ENCODE results near the gene BUB1B.
A peak's percentile ranks its signal among the peaks of the same experiment; 100 is the strongest.
"Not testable (repeated sequence)": the region's sequence is repeated elsewhere in the genome, so short reads cannot be mapped to it uniquely, and the experiment has no call there.

BUB1B gene

DNA sequence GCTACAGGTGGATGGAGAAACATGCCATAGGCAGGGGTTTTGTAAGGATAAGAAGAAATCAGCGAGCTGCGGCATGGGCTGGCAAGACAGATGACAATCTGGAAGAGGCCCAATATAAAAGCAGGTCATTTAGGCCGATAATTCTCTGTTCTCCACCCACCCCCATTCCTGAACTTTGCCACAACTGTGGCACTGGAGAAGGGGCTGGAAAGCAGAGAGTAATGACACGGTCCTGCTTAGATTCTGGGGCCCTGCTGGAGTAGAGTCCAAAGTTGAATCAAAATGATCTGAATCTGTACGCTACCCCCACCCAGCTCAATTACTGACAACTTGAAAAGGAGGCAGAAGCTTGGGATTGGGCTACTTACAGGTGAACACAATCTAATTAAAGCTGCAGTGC lies 18.4 kb upstream of the BUB1B start:
- Mint-ChIP-seq H3K27me3 (no peaks in the 10 kb centered on the region), H3K4me3 (no peak overlapping the region), H3K27ac (ENCODE audit: low read depth) (no peak overlapping the region), H3K4me1 (no peaks in the 10 kb centered on the region), H3K9me3 (no peaks in the 10 kb centered on the region), H3K36me3 (ENCODE audit: insufficient read depth) (peaks cover 2% of the 10 kb centered on the region)
- DNase-seq (ENCODE audit: low spot score in 2 of 2) (no peak), ATAC-seq (replicated peaks; ENCODE audit: extremely low read depth, poor library complexity, severe bottlenecking) (no peak)

DNA sequence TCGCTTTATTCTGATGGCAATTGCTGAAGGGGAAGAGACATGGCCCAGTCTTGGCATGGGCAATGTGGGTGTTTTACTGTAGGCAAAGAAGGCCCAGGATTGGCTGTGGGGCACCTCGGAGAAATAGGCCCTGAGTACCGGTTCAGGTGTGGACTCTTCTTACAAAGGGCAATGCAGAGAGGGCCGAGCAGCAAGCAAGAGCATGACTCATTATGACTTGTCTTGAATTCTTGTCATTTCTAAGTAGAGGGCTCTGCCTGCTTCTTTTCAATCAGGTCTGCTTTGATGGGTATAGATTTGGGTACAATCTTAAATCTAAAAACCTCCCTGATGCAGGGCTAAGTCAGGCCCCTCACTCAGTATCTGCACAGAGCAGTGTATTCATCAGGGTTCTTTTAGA lies 14.8 kb upstream of the BUB1B start:
- no peak for ATAC-seq (replicated peaks; ENCODE audit: extremely low read depth, poor library complexity, severe bottlenecking)
- Mint-ChIP-seq H3K4me3 (no peak overlapping the region), H3K27me3 (no peaks in the 10 kb centered on the region), H3K36me3 (ENCODE audit: insufficient read depth) (peaks cover 2% of the 10 kb centered on the region), H3K4me1 (no peaks in the 10 kb centered on the region), H3K27ac (ENCODE audit: low read depth) (no peak overlapping the region), H3K9me3 (no peaks in the 10 kb centered on the region)
- DNase-seq (ENCODE audit: low spot score in 2 of 2) = no peak

DNA sequence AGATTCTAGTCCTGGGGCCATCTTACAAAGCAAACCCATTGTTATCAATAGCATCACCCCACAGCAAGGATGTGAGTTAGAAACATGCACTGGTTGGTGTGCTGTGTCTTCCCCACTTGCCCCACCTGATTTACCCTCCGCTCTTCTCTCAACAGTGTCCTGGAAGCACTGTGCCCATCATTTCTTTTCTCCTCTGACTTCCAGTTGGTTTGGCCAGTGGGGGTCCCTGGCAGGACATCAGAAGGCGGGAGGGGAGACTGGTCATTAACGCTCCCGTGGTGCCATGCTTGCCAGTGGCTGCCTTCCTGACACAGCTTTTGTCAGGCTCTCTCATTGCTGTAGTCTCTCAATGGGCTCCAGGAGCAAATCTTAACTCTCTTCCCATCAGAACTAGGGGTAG lies 11.5 kb upstream of the BUB1B start:
- no peak for ATAC-seq (replicated peaks; ENCODE audit: extremely low read depth, poor library complexity, severe bottlenecking)
- Mint-ChIP-seq H3K36me3 (ENCODE audit: insufficient read depth) (no peaks in the 10 kb centered on the region), H3K4me3 (no peak overlapping the region), H3K9me3 (no peaks in the 10 kb centered on the region), H3K27ac (ENCODE audit: low read depth) (no peak overlapping the region), H3K4me1 (no peaks in the 10 kb centered on the region), H3K27me3 (no peaks in the 10 kb centered on the region)
- no peak for DNase-seq (ENCODE audit: low spot score in 2 of 2)

DNA sequence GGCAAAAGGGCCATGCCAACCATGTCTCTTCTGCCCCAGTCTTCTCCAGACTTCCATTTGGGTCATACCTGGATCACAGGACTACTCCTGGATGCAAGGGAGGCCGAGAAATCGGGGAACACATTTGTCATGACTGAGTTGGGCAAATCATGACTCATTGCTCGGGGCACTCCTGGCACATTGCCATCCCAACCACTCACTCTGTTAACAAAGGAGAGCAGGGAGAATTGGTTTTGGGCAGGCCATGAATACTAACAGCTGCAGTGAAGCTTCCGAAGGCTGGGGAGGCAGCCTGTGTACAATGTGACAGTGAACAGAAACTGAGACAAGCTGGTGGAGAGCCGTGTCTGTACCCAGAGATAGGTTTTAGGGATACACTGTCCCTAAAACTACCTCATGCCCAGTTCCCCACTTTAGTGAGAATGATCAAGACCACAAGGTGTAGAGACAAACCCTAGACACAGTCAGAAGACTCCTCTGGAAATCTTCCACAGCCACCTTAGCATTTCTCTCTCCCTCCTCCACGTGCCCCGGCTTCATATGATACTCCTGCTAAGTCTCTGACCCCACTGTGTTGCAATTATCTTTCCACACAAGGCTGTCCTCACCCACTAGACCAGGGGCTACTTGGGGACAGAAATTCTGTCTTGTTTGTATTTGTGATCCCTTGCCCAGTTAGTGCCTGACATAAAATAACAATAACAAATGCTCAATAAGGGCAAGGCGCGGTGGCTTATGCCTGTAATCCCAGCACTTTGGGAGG lies 10.5 kb upstream of the BUB1B start:
- Mint-ChIP-seq H3K4me1 (no peaks in the 10 kb centered on the region), H3K27ac (ENCODE audit: low read depth) (no peak overlapping the region), H3K9me3 (no peaks in the 10 kb centered on the region), H3K27me3 (no peaks in the 10 kb centered on the region), H3K36me3 (ENCODE audit: insufficient read depth) (no peaks in the 10 kb centered on the region), H3K4me3 (no peak overlapping the region)
- DNase-seq (ENCODE audit: low spot score in 2 of 2) (peak in 1 of 2 donors; percentile 2), ATAC-seq (replicated peaks; ENCODE audit: extremely low read depth, poor library complexity, severe bottlenecking) (no peak)

DNA sequence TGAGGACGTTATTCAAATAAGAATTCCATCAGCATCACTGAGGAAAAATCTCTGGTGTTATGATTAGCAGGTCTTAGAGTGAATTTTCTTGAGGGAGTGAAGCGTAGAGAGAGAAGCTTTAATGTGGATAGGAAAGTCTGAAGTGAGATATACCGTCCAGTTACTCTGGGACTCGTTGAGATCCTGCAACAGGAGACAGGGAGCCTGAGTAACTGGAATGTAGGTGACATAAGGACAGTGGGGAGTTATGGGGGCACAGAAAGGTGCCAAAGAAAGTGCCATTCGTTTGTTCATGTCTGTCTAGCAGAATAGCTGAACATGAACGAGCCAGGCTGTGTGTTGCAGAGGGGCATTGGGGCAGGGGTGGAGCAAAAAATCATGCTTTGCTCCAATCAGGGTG lies 9.4 kb upstream of the BUB1B start:
- no peak overlapping the region for H3K27ac Mint-ChIP-seq (ENCODE audit: low read depth)
- ATAC-seq (replicated peaks; ENCODE audit: extremely low read depth, poor library complexity, severe bottlenecking) = no peak
- H3K4me3 Mint-ChIP-seq = no peak overlapping the region
- H3K9me3 Mint-ChIP-seq = no peaks in the 10 kb centered on the region
- no peaks in the 10 kb centered on the region for H3K36me3 Mint-ChIP-seq (ENCODE audit: insufficient read depth)
- no peaks in the 10 kb centered on the region for H3K27me3 Mint-ChIP-seq
- no peaks in the 10 kb centered on the region for H3K4me1 Mint-ChIP-seq
- no peak for DNase-seq (ENCODE audit: low spot score in 2 of 2)

DNA sequence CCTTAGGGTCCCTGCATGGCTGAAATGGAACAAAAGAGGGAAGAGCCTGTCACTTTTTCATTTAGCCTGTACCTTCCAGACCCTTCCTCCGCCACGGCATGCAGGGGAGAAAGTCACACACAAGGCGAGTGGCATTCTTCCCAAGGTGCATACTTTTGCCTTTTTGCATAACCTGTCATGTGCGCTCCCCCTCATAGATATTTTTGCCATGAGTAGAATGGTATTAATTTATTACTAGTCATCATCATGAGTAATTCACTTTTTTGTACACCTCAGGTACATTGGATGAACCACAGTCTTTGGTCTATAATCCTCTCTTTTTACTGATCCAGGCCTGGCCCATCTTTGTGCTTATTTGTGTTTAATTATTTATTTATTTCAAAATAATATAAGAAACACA lies 8.9 kb upstream of the BUB1B start:
- no peaks in the 10 kb centered on the region for H3K4me1 Mint-ChIP-seq
- no peaks in the 10 kb centered on the region for H3K36me3 Mint-ChIP-seq (ENCODE audit: insufficient read depth)
- DNase-seq (ENCODE audit: low spot score in 2 of 2) (no peak), ATAC-seq (replicated peaks; ENCODE audit: extremely low read depth, poor library complexity, severe bottlenecking) (no peak)
- H3K27ac Mint-ChIP-seq (ENCODE audit: low read depth) = no peak overlapping the region
- H3K9me3 Mint-ChIP-seq = no peaks in the 10 kb centered on the region
- no peak overlapping the region for H3K4me3 Mint-ChIP-seq
- H3K27me3 Mint-ChIP-seq = no peaks in the 10 kb centered on the region

DNA sequence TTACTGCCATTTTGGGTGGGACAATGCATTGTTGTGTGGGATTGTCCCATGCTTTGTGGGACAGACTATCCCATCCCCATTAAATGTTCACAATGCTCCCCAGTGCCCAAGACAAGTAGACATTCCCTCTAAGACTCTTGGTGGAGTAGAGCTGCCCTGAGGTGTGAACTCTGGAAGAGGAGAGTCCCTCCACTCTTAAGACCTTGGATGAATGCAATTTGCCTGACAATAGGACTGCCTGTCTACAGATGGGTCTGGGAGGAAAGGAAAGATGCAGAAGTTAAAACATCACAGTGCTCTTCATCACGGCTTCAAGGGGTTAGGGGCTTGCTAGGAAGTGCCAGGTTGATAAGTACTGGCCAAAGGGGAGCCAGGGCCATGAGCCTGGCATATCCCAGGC lies 6.0 kb upstream of the BUB1B start:
- H3K9me3 Mint-ChIP-seq; H3K27ac Mint-ChIP-seq (ENCODE audit: low read depth); DNase-seq (ENCODE audit: low spot score in 2 of 2); ATAC-seq (replicated peaks; ENCODE audit: extremely low read depth, poor library complexity, severe bottlenecking); H3K4me1 Mint-ChIP-seq; H3K4me3 Mint-ChIP-seq; H3K27me3 Mint-ChIP-seq; H3K36me3 Mint-ChIP-seq (ENCODE audit: insufficient read depth): not testable (repeated sequence)

DNA sequence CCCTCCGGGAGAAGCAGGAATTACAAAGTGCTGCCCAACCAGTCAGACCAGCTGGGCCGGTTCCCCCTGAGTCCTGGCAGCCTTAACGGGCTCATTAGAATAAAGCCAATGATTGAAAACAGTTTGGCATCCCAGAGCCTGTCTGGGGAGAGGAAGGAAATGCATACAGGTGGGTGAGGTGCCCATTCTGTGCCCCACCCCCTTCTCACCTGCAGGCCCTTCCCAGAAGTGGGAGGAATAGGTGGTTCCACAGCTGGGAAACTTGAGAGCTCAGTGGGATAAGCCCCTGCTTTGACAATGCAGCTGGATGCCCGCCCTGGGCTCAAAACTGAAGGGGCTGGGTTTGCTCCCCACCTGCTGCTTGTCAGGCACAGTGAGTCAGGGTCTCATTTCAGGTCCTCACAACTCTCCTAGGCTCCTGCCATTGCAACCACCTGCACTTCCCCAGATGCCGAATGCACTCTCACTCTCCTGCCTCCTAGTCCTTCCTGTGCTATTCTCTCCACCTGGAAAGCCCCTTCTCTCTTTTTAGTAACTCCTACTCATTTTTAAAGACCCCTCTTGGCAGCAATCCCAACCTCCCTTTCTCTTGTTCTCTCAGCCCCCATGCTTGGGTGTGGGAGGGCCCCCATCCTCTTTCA lies 5.5 kb upstream of the BUB1B start:
- no peak overlapping the region for H3K27ac Mint-ChIP-seq (ENCODE audit: low read depth)
- ATAC-seq (replicated peaks; ENCODE audit: extremely low read depth, poor library complexity, severe bottlenecking) (no peak), DNase-seq (ENCODE audit: low spot score in 2 of 2) (no peak)
- H3K4me1 Mint-ChIP-seq = no peaks in the 10 kb centered on the region
- no peaks in the 10 kb centered on the region for H3K9me3 Mint-ChIP-seq
- peaks cover 2% of the 10 kb centered on the region for H3K36me3 Mint-ChIP-seq (ENCODE audit: insufficient read depth)
- no peaks in the 10 kb centered on the region for H3K27me3 Mint-ChIP-seq
- H3K4me3 Mint-ChIP-seq = no peak overlapping the region

DNA sequence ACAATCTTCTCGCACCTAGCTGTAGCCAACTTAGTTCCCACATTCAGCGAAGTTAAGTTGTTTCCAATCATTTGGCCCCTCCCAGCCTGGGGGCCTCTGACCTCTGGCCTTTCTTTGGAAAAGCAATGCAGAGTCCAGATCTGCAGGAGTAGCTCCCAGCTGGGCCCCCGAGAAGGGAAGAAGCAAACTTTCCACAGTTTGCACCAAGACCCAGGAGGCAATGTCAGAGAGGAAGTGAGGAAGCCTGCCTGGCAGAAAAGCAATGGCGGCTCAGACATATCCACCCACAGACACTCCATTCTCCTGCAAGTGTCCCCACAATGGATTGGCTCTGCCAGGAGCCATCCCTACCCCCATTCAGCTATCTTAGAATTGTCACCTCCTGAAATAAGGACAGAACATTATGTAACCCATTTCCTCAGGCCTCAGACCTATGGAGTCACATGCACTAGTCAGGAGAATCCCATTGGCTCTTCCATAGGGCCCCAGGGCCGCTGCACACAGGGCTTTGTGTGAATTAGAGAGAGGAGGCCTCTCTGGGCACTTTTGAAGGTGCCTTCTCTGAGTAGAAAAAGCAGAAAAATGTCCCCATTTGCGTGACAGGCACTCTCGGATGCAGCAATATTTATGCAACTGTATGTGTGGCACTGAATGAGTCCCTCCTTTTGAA lies 3.0 kb upstream of the BUB1B start:
- H3K4me1 Mint-ChIP-seq = no peaks in the 10 kb centered on the region
- no peak overlapping the region for H3K4me3 Mint-ChIP-seq
- peaks cover 2% of the 10 kb centered on the region for H3K36me3 Mint-ChIP-seq (ENCODE audit: insufficient read depth)
- no peak for DNase-seq (ENCODE audit: low spot score in 2 of 2)
- H3K9me3 Mint-ChIP-seq = no peaks in the 10 kb centered on the region
- no peak overlapping the region for H3K27ac Mint-ChIP-seq (ENCODE audit: low read depth)
- ATAC-seq (replicated peaks; ENCODE audit: extremely low read depth, poor library complexity, severe bottlenecking) = no peak
- no peaks in the 10 kb centered on the region for H3K27me3 Mint-ChIP-seq

DNA sequence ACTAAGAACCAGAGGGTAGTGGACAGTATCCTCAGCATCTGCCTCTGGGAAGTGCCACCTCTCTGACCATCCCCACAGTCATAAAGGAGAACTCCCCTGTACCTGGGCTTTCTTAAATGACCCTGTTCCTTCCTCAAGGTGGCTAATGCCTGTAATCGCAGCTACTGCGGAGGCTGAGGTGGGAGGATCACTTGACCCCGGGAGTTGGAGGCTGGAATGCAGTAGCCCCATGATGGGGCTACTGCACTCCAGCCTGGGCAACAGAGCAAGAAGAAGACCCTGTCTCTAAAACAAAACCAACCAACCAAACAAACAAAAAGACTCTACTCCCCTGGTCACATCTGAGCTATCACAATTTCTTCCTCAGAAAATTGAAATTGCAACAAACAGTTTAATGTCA lies 848 bp upstream of the BUB1B start:
- H3K4me3 Mint-ChIP-seq = no peak overlapping the region
- DNase-seq (ENCODE audit: low spot score in 2 of 2) (no peak), ATAC-seq (replicated peaks; ENCODE audit: extremely low read depth, poor library complexity, severe bottlenecking) (no peak)
- H3K4me1 Mint-ChIP-seq = no peaks in the 10 kb centered on the region
- peaks cover 2% of the 10 kb centered on the region for H3K36me3 Mint-ChIP-seq (ENCODE audit: insufficient read depth)
- H3K27ac Mint-ChIP-seq (ENCODE audit: low read depth) = no peak overlapping the region
- no peaks in the 10 kb centered on the region for H3K27me3 Mint-ChIP-seq
- no peaks in the 10 kb centered on the region for H3K9me3 Mint-ChIP-seq

DNA sequence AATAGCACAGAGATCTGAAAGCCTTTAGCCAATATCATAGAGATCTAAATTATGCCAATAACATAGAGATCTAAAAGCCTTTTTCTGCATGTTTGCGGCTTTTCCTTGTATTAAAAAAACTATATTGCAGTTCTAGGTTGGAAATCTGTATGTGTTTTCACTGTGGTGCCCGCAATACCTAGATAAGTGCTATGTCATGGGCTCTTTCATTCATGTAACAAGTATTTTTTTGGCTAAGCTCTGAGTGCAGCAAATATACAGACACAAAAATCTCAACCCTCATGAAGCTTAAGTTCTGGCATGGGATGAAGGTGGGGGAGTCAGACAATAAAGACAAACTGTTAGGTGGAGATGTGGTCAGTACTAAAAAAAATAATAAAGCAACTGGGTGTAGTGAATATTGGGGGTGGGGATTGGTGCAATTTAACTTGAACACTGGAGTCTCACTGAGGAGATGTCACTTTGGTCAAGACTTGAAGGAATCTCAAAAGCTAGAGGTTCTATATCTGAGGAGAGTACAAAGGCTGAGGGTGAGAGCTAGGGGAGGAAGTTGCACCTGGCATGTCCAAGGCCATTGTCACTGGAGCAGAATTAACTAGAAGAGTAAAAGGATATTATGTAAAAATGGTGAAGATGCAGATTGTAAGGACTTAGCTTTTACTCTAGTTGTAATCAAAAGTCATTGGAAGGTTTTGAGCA lies 973 bp downstream of the BUB1B start:
- no peak overlapping the region for H3K4me3 Mint-ChIP-seq
- ATAC-seq (replicated peaks; ENCODE audit: extremely low read depth, poor library complexity, severe bottlenecking) = no peak
- H3K27me3 Mint-ChIP-seq = no peaks in the 10 kb centered on the region

DNA sequence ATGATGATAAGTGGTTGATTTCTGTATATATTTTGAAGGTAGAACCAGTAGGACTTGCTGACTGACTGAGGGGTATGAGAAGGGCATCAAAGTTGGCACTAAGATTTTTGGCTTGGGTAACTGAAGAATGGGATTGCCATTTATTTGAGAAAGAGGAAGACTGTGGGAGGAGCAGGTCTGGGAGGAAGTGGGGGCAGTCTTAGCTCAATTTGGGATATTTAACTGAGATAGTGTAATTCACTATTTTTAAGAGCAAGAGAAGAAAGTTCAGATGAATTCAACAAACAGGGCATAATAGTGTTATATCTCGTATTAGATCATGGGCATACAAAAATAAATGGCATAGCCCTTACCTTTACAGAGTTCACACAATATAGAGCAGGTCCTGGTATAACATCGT lies 1.7 kb downstream of the BUB1B start:
- no peaks in the 10 kb centered on the region for H3K9me3 Mint-ChIP-seq
- no peak for DNase-seq (ENCODE audit: low spot score in 2 of 2)
- no peak overlapping the region for H3K4me3 Mint-ChIP-seq
- H3K27me3 Mint-ChIP-seq = no peaks in the 10 kb centered on the region
- ATAC-seq (replicated peaks; ENCODE audit: extremely low read depth, poor library complexity, severe bottlenecking) = no peak
- H3K36me3 Mint-ChIP-seq (ENCODE audit: insufficient read depth) = peaks cover 5% of the 10 kb centered on the region
- no peaks in the 10 kb centered on the region for H3K4me1 Mint-ChIP-seq
- H3K27ac Mint-ChIP-seq (ENCODE audit: low read depth) = no peak overlapping the region

More for the DNA sequence above, 973 bp downstream of the BUB1B start:
- peaks cover 3% of the 10 kb centered on the region for H3K36me3 Mint-ChIP-seq (ENCODE audit: insufficient read depth)
- no peaks in the 10 kb centered on the region for H3K4me1 Mint-ChIP-seq
- no peak overlapping the region for H3K27ac Mint-ChIP-seq (ENCODE audit: low read depth)
- no peaks in the 10 kb centered on the region for H3K9me3 Mint-ChIP-seq
- no peak for DNase-seq (ENCODE audit: low spot score in 2 of 2)
